Tibial nerve (tissue), 4 donors: ENCODE results near the gene TLE1.

ENCODE experiments used
- EP300 ChIP-seq, 2 donors: sonication (generic); formaldehyde crosslinking; IDR thresholded peaks; one replicate each; pipeline ENCODE4 v1.6.1; 2017; ENCODE audit warnings: antibody characterized with exemption in 2 of 2, mild to moderate bottlenecking in 1 of 2
- POLR2A ChIP-seq, 2 donors: fragments of 450-650 bp; IDR thresholded peaks; one replicate each; pipeline ENCODE4 v1.6.1; 2017; ENCODE audit warnings: antibody characterized with exemption in 2 of 2, mild to moderate bottlenecking in 2 of 2, moderate library complexity in 2 of 2
- TF ChIP-seq, protein P1 (sequence below), 5 experiments: fragments of 200-600 bp in 3 of 5; fragments of 450-650 bp in 2 of 5; sonication (generic) in 3 of 5; IDR thresholded peaks; one replicate each; pipeline ENCODE4 v1.5.1; 2016 to 2019; ENCODE audit warnings: antibody characterized with exemption in 5 of 5, mild to moderate bottlenecking in 3 of 5, moderate library complexity in 2 of 5

DNA sequence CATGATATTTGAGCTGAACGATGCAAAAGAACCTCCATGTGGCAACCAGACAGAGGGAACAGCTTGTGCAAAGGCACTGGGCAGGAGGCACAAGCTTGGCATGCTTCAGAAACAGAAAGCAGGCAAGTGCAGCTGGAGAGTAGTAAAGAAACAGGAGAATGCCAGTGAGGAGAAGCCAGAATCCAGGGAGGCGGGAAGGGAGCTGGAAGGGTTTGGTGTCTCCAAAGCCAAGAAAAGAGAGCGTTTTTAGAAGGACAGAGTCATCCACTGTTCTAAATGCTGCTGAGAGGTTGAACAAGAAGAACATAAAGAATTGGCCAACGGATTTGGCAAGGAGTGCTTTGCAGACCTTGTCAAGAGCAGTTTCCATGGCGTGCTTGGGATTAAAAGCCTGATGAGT, 124.7 kb downstream of the TLE1 start:
- TF ChIP-seq, protein P1, sequence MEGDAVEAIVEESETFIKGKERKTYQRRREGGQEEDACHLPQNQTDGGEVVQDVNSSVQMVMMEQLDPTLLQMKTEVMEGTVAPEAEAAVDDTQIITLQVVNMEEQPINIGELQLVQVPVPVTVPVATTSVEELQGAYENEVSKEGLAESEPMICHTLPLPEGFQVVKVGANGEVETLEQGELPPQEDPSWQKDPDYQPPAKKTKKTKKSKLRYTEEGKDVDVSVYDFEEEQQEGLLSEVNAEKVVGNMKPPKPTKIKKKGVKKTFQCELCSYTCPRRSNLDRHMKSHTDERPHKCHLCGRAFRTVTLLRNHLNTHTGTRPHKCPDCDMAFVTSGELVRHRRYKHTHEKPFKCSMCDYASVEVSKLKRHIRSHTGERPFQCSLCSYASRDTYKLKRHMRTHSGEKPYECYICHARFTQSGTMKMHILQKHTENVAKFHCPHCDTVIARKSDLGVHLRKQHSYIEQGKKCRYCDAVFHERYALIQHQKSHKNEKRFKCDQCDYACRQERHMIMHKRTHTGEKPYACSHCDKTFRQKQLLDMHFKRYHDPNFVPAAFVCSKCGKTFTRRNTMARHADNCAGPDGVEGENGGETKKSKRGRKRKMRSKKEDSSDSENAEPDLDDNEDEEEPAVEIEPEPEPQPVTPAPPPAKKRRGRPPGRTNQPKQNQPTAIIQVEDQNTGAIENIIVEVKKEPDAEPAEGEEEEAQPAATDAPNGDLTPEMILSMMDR (IDR thresholded peaks at IDR 0.05), result no peak
- TF ChIP-seq EP300 (IDR thresholded peaks at IDR 0.05) (no peak), POLR2A (IDR thresholded peaks at IDR 0.05) (no peak)
